Osteocyte (in vitro differentiated cells): ENCODE measurements around the gene CLEC14A. TPM values are rescaled to one million over a fixed set of nuclear protein-coding genes. Genes with fewer than 3 reads are reported as not detected.

Experiments
- DNase-seq: peaks from one replicate; pipeline ENCODE4 v3.0.0; 2021; ENCODE audit warnings: mixed read lengths; ENCODE audit not compliant: unreplicated experiment; ENCODE audit errors: extremely low spot score
- H3K27ac Mint-ChIP-seq: one replicate; pipeline ENCODE4 v1.8.0; 2021; ENCODE audit warnings: mild to moderate bottlenecking, mixed read lengths; ENCODE audit not compliant: unreplicated experiment
- H3K27me3 Mint-ChIP-seq: one replicate; pipeline ENCODE4 v1.8.0; 2021; ENCODE audit warnings: mixed read lengths; ENCODE audit not compliant: unreplicated experiment
- H3K36me3 Mint-ChIP-seq: one replicate; pipeline ENCODE4 v1.8.0; 2021; ENCODE audit warnings: mixed read lengths; ENCODE audit not compliant: unreplicated experiment
- H3K4me1 Mint-ChIP-seq: one replicate; pipeline ENCODE4 v1.8.0; 2021; ENCODE audit warnings: mixed read lengths; ENCODE audit not compliant: unreplicated experiment
- H3K4me3 Mint-ChIP-seq: one replicate; pipeline ENCODE4 v1.8.0; 2021; ENCODE audit warnings: mild to moderate bottlenecking, moderate library complexity, mixed read lengths; ENCODE audit not compliant: unreplicated experiment
- H3K9me3 Mint-ChIP-seq: one replicate; pipeline ENCODE4 v1.8.0; 2021; ENCODE audit warnings: mixed read lengths; ENCODE audit not compliant: unreplicated experiment
- CTCF ChIP-seq: fragments of 200-600 bp; sonication (generic); IDR thresholded peaks from 2 replicates; pipeline ENCODE4 v1.5.0; 2021; ENCODE audit warnings: antibody characterized with exemption, mild to moderate bottlenecking, moderate library complexity
- total RNA-seq: library from RNA; stranded (reverse); gene quantifications from 2 replicates; pipeline ENCODE4 v1.2.1, GENCODE V29; 2021

CLEC14A gene
- total RNA-seq, 1 donor from 2014 or later, result not detected

- H3K4me1 Mint-ChIP-seq, result no peaks in the 10 kb centered on the region
- H3K27me3 Mint-ChIP-seq, result peaks cover 11% of the 10 kb centered on the region
- no peak overlapping the region for H3K4me3 Mint-ChIP-seq
- H3K36me3 Mint-ChIP-seq, result no peaks in the 10 kb centered on the region
- no peak for DNase-seq
- H3K27ac Mint-ChIP-seq, result no peak overlapping the region
- H3K9me3 Mint-ChIP-seq, result no peaks in the 10 kb centered on the region
- TF ChIP-seq CTCF, result no peak
Observed at GRCh38 chr14:38217553-38217952, 38.3 kb downstream of the CLEC14A start.

- DNase-seq, result no peak
Observed at GRCh38 chr14:38213001-38213400, 42.9 kb downstream of the CLEC14A start.

GRCh38 chr14:38212111-38212510, 43.8 kb downstream of the CLEC14A start:
- no peaks in the 10 kb centered on the region for H3K36me3 Mint-ChIP-seq
- H3K27ac Mint-ChIP-seq, result no peak overlapping the region
- H3K27me3 Mint-ChIP-seq, result peaks cover 51% of the 10 kb centered on the region
- DNase-seq, result no peak
- no peaks in the 10 kb centered on the region for H3K9me3 Mint-ChIP-seq
- no peaks in the 10 kb centered on the region for H3K4me1 Mint-ChIP-seq
- no peak for TF ChIP-seq CTCF
- no peak overlapping the region for H3K4me3 Mint-ChIP-seq

More at GRCh38 chr14:38213001-38213400, 42.9 kb downstream of the CLEC14A start:
- TF ChIP-seq CTCF, result no peak
- no peaks in the 10 kb centered on the region for H3K4me1 Mint-ChIP-seq
- H3K36me3 Mint-ChIP-seq, result no peaks in the 10 kb centered on the region
- H3K9me3 Mint-ChIP-seq, result no peaks in the 10 kb centered on the region
- peaks cover 42% of the 10 kb centered on the region for H3K27me3 Mint-ChIP-seq
- no peak overlapping the region for H3K27ac Mint-ChIP-seq
- H3K4me3 Mint-ChIP-seq, result no peak overlapping the region

GRCh38 chr14:38211255-38211735, 44.6 kb downstream of the CLEC14A start:
- no peak overlapping the region for H3K27ac Mint-ChIP-seq
- no peaks in the 10 kb centered on the region for H3K36me3 Mint-ChIP-seq

GRCh38 chr14:38210587-38211216, 45.2 kb downstream of the CLEC14A start:
- TF ChIP-seq CTCF, result no peak
- no peaks in the 10 kb centered on the region for H3K4me1 Mint-ChIP-seq
- no peak overlapping the region for H3K4me3 Mint-ChIP-seq
- DNase-seq, result no peak
- H3K27me3 Mint-ChIP-seq, result peaks cover 53% of the 10 kb centered on the region
- no peak overlapping the region for H3K27ac Mint-ChIP-seq
- peaks cover 4% of the 10 kb centered on the region for H3K9me3 Mint-ChIP-seq
- H3K36me3 Mint-ChIP-seq, result no peaks in the 10 kb centered on the region

More at GRCh38 chr14:38211255-38211735, 44.6 kb downstream of the CLEC14A start:
- TF ChIP-seq CTCF, result no peak
- Mint-ChIP-seq H3K4me3 (no peak overlapping the region), H3K27me3 (peaks cover 53% of the 10 kb centered on the region), H3K4me1 (no peaks in the 10 kb centered on the region), H3K9me3 (no peaks in the 10 kb centered on the region)
- DNase-seq, result no peak
